Endothelial cell of umbilical vein (primary cell): ENCODE results near the gene WDR26.
"Not testable (repeated sequence)": the region's sequence is repeated elsewhere in the genome, so short reads cannot be mapped to it uniquely, and the experiment has no call there.

Experiments used
- CTCF ChIP-seq, 2 donors: IDR thresholded peaks; 1 replicate in 1 of 2; 2 replicates in 1 of 2; pipeline ENCODE4 v1.5.1; 2011; ENCODE audit warnings: low read length in 2 of 2, mild to moderate bottlenecking in 2 of 2, moderate library complexity in 2 of 2, control low read depth in 1 of 2, inconsistent platforms in 1 of 2, low read depth in 1 of 2; ENCODE audit not compliant: insufficient read depth in 1 of 2; ENCODE audit errors: extremely low read depth in 1 of 2
- FOS ChIP-seq: IDR thresholded peaks from 2 replicates; pipeline ENCODE4 v1.6.1; 2011; ENCODE audit warnings: mild to moderate bottlenecking, low read length, moderate library complexity, borderline replicate concordance; ENCODE audit not compliant: insufficient read depth
- POLR2AphosphoS5 ChIP-seq: IDR thresholded peaks from 2 replicates; pipeline ENCODE4 v1.6.1; 2012; ENCODE audit warnings: low read depth, mild to moderate bottlenecking, control low read depth, low read length, moderate library complexity; ENCODE audit not compliant: insufficient read depth

DNA sequence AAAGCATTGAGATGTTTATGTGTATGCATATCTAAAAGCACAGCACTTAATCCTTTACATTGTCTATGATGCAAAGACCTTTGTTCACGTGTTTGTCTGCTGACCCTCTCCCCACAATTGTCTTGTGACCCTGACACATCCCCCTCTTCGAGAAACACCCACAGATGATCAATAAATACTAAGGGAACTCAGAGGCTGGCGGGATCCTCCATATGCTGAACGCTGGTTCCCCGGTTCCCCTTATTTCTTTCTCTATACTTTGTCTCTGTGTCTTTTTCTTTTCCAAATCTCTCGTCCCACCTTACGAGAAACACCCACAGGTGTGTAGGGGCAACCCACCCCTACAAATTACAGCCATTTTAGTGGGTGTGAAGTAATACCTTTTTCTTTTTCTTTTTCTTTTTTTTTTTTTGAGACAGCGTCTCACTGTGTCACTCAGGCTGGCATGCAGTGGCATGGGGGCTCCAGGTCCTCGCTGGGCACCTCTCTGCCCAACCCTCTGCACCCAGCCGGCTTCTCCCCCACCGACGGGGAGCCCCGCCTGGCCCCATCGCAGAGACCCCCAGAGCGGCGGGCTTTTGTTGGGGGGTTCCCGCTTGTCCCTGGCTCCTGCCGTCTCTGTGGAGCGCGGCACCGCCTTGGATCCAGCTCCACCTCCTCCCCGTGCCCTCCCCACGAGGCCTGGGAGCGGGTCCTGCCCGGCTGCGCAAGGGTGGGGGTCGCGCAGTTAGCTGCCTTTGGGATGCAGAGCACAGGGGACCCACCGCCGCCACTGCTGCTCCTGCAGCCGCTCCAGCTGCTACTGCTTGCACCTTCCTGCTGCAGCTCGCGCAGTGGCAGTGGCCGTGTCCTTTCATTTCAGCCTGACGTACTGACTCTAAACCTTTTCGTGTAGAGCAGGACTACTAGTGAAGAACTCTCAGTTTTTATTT, 93.9 kb downstream of the WDR26 start:
- not testable (repeated sequence) for TF ChIP-seq CTCF (IDR thresholded peaks at IDR 0.05; ENCODE audit: extremely low read depth in 1 of 2, insufficient read depth in 1 of 2, low read depth in 1 of 2, low read length in 2 of 2); FOS; POLR2AphosphoS5
